ENCODE measurements around the gene BORCS5. TPM values are rescaled to one million over a fixed set of nuclear protein-coding genes. Genes with fewer than 3 reads are reported as not detected.
A peak's percentile ranks its signal among the peaks of the same experiment; 100 is the strongest.

The BORCS5 gene
- total RNA-seq, 1 donor from 2014 or later = 17.4 TPM

GRCh38 chr12:12353807-12354206 is 3.1 kb upstream of the BORCS5 start:
- Histone ChIP-seq H3K36me3 (no peaks in the 10 kb centered on the region), H3K27ac (no peak overlapping the region), H3K27me3 (no peaks in the 10 kb centered on the region), H3K9me3 (no peaks in the 10 kb centered on the region), H3K4me1 (peaks cover 30% of the 10 kb centered on the region), H3K4me3 (no peak overlapping the region)
- no peak for DNase-seq (ENCODE audit: extremely low spot score in 2 of 2)
- intact Hi-C loops (cut with DNase I) = no loop called here
- TF ChIP-seq, protein P1, sequence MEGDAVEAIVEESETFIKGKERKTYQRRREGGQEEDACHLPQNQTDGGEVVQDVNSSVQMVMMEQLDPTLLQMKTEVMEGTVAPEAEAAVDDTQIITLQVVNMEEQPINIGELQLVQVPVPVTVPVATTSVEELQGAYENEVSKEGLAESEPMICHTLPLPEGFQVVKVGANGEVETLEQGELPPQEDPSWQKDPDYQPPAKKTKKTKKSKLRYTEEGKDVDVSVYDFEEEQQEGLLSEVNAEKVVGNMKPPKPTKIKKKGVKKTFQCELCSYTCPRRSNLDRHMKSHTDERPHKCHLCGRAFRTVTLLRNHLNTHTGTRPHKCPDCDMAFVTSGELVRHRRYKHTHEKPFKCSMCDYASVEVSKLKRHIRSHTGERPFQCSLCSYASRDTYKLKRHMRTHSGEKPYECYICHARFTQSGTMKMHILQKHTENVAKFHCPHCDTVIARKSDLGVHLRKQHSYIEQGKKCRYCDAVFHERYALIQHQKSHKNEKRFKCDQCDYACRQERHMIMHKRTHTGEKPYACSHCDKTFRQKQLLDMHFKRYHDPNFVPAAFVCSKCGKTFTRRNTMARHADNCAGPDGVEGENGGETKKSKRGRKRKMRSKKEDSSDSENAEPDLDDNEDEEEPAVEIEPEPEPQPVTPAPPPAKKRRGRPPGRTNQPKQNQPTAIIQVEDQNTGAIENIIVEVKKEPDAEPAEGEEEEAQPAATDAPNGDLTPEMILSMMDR (IDR thresholded peaks at IDR 0.05) = no peak
- TF ChIP-seq POLR2A (IDR thresholded peaks at IDR 0.05) = no peak
- no peak for TF ChIP-seq POLR2AphosphoS5 (IDR thresholded peaks at IDR 0.05; ENCODE audit: insufficient read depth in 1 of 2, low read depth in 1 of 2)

DNA sequence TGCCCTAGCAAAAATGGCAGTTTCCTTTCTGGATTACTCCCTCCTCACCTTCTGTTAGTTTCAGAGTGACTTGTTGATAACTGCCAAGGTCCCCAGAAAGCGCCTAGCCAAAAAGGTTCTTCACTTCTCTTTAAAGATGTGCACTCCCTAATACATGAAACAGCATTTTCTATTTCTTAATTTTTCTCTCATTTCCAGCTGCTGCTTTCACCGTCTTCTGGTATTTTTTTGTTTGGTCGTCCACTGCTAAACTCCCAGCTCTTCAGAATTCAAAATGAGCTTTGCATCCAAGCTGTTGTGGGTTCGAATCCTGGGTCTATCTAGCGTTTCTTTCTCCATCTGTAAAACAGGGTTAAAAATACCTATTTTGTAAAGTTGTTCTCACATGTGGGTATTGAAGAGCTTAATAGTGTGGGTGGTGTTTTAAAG is 397 bp upstream of the BORCS5 start:
- no peaks in the 10 kb centered on the region for H3K27me3 ChIP-seq
- TF ChIP-seq POLR2AphosphoS5 (IDR thresholded peaks at IDR 0.05; ENCODE audit: insufficient read depth in 1 of 2, low read depth in 1 of 2) (no peak), POLR2A (IDR thresholded peaks at IDR 0.05) (no peak)
- TF ChIP-seq, protein P1 (IDR thresholded peaks at IDR 0.05) = no peak
- peaks cover 13% of the 10 kb centered on the region for H3K4me1 ChIP-seq
- intact Hi-C loops (cut with DNase I) = no loop called here
- H3K9me3 ChIP-seq = no peaks in the 10 kb centered on the region
- H3K27ac ChIP-seq = peak overlapping the region; percentile 99
- H3K36me3 ChIP-seq = no peaks in the 10 kb centered on the region
- peak overlapping the region; percentile 72 to 98 for H3K4me3 ChIP-seq
- no peak for DNase-seq (ENCODE audit: extremely low spot score in 2 of 2)

DNA sequence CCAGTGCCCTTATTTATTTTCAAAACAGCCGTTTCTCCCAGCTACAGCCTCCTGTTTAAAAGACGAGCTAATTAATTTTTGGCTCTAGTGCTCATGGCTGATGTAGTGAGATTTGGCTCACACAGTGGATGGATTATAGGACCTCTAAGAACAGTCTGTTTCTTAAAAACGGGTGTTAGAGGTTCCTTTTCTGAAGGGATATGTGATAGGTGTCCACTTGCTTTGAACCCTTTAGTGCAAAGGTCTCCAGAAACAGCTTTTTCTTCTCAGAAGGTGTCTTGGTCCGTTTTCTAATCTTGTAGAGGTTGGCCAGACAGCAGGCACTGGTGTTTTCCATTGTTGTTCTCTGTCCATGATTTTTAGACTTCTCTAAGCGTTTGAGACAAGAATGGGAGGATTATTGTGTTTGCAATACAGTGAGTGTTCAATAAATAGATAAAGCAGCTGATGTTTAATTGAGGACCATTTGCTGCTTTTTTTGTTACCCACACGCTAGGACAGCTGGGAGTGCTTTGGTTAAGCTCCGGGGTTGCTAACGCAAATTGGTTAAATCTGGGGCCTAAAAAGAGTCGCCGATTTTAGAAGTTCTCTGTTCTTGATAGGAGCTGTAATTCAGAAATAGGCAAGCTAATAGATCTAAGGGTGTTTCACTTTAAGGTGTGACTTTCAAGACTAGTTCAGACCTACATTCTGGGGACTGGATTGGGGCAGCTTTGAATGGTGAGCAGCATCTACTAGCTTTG is 1.0 kb downstream of the BORCS5 start:
- Histone ChIP-seq H3K27me3 (no peaks in the 10 kb centered on the region), H3K4me3 (peak overlapping the region; percentile 72 to 98), H3K9me3 (no peaks in the 10 kb centered on the region), H3K4me1 (peaks cover 13% of the 10 kb centered on the region), H3K36me3 (no peaks in the 10 kb centered on the region), H3K27ac (peak overlapping the region; percentile 99)
- DNase-seq (ENCODE audit: extremely low spot score in 2 of 2) = no peak
- intact Hi-C loops (cut with DNase I) = no loop called here
- TF ChIP-seq, protein P1 (IDR thresholded peaks at IDR 0.05) = no peak
- TF ChIP-seq POLR2A (IDR thresholded peaks at IDR 0.05) (no peak), POLR2AphosphoS5 (IDR thresholded peaks at IDR 0.05; ENCODE audit: insufficient read depth in 1 of 2, low read depth in 1 of 2) (no peak)

DNA sequence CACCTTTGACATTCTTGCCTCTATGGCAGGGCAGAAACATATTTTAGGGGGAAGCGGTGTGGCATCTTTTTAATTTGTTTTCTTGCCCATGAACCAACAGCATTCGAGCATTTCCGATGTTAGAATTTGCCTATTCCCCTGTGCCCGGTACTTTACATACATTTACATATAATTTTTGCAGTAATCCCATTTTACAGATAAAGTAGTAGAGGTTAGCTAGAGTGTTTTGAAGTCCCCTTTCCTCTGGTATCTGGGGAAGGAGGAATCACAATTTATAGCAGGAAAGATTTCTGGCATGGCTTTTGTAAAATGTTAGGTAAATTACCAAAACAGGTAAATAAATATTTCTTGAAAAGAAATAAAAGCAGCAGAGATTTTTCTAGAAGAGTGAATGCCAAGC is 1.6 kb downstream of the BORCS5 start:
- TF ChIP-seq, protein P1 (IDR thresholded peaks at IDR 0.05) = no peak
- TF ChIP-seq POLR2AphosphoS5 (IDR thresholded peaks at IDR 0.05; ENCODE audit: insufficient read depth in 1 of 2, low read depth in 1 of 2) = no peak
- TF ChIP-seq POLR2A (IDR thresholded peaks at IDR 0.05) = no peak
- peaks cover 13% of the 10 kb centered on the region for H3K4me1 ChIP-seq
- intact Hi-C loops (cut with DNase I) = no loop called here
- H3K9me3 ChIP-seq = no peaks in the 10 kb centered on the region
- H3K36me3 ChIP-seq = no peaks in the 10 kb centered on the region
- no peak overlapping the region for H3K4me3 ChIP-seq
- DNase-seq (ENCODE audit: extremely low spot score in 2 of 2) = no peak
- H3K27me3 ChIP-seq = no peaks in the 10 kb centered on the region
- peak overlapping the region; percentile 99 for H3K27ac ChIP-seq

DNA sequence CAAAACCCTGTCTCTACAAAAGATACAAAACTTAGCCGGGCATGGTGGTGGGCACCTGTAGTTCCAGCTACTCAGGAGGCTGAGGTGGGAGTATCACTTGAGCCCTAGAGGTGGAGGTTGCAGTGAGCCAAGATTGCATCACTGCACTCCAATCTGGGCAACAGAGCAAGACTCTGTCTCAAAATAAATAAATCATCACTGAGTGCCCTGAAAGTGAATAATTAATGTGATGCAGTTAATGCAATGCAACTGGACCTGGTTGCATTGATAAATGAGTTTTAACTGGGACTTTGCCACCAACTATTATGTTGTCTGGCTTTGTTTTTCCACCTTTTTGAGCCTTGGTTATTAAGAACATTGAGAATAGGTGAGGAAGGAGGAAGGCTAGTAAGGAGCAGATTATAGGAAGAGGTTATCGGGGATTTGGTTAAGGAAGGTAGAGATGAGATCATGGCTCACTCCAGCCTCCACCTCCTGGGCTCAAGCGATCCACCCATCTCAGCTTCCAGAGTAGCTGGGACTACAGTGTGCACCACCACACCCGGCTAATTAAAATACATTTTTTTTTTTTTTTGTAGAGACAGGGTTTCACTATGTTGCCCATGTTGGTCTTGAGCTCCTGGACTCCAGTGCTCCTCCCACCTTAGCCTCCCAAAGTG is 8.0 kb downstream of the BORCS5 start:
- H3K9me3 ChIP-seq = no peaks in the 10 kb centered on the region
- no peak for DNase-seq (ENCODE audit: extremely low spot score in 2 of 2)
- H3K4me3 ChIP-seq = no peak overlapping the region
- no peak overlapping the region for H3K27ac ChIP-seq
- intact Hi-C loops (cut with DNase I) = no loop called here
- peaks cover 6% of the 10 kb centered on the region for H3K4me1 ChIP-seq
- H3K36me3 ChIP-seq = no peaks in the 10 kb centered on the region
- H3K27me3 ChIP-seq = no peaks in the 10 kb centered on the region
- TF ChIP-seq, protein P1 (IDR thresholded peaks at IDR 0.05) = no peak
